H9 (cell line): ENCODE data around the gene RBPJ. TPM values are rescaled to one million over a fixed set of nuclear protein-coding genes. Genes with fewer than 3 reads are reported as not detected.

ENCODE experiments used
- DNase-seq: peaks from one replicate; pipeline ENCODE4 v3.0.0-alpha.2; 2017
- H2AFZ ChIP-seq: one replicate; pipeline ENCODE4 v1.6.1; 2013; ENCODE audit warnings: mild to moderate bottlenecking, low read length, control low read depth, moderate library complexity
- H2AK5ac ChIP-seq: 2 replicates; pipeline ENCODE4 v1.6.1; 2013; ENCODE audit warnings: low read length, control low read depth, mixed read lengths; ENCODE audit not compliant: insufficient read length
- H2BK120ac ChIP-seq: one replicate; pipeline ENCODE4 v1.6.1; 2013; ENCODE audit warnings: low read depth, mild to moderate bottlenecking, low read length, control low read depth, inconsistent platforms; ENCODE audit not compliant: poor library complexity, severe bottlenecking
- H2BK12ac ChIP-seq: 2 replicates; pipeline ENCODE4 v1.6.1; 2013; ENCODE audit warnings: low read length, control low read depth, mixed read lengths, low read depth; ENCODE audit not compliant: insufficient read length
- H2BK15ac ChIP-seq: 2 replicates; pipeline ENCODE4 v1.6.1; 2013; ENCODE audit warnings: low read depth, low read length, control low read depth
- H2BK20ac ChIP-seq: one replicate; pipeline ENCODE4 v1.6.1; 2013; ENCODE audit warnings: low read depth, mild to moderate bottlenecking, low read length, control low read depth, inconsistent platforms; ENCODE audit not compliant: poor library complexity, severe bottlenecking
- H2BK5ac ChIP-seq: 2 replicates; pipeline ENCODE4 v1.6.1; 2013; ENCODE audit warnings: low read length, control low read depth, mixed read lengths; ENCODE audit not compliant: insufficient read length
- H3K14ac ChIP-seq: 2 replicates; pipeline ENCODE4 v1.6.1; 2013; ENCODE audit warnings: low read length, control low read depth; ENCODE audit not compliant: insufficient read depth
- H3K18ac ChIP-seq: 2 replicates; pipeline ENCODE4 v1.6.1; 2013; ENCODE audit warnings: low read depth, mild to moderate bottlenecking, mixed read lengths, low read length, control low read depth; ENCODE audit not compliant: insufficient read length
- H3K23ac ChIP-seq: 2 replicates; pipeline ENCODE4 v1.6.1; 2013; ENCODE audit warnings: low read length, control low read depth, mixed read lengths, low read depth; ENCODE audit not compliant: insufficient read length
- H3K23me2 ChIP-seq: 2 replicates; pipeline ENCODE4 v1.6.1; 2013; ENCODE audit warnings: low read depth, mild to moderate bottlenecking, mixed read lengths, low read length, control low read depth; ENCODE audit not compliant: insufficient read length, poor library complexity, severe bottlenecking
- H3K27ac ChIP-seq: 2 replicates; pipeline ENCODE4 v1.5.1; 2013; ENCODE audit warnings: low read length, control low read depth, mixed read lengths, low read depth; ENCODE audit not compliant: insufficient read length
- H3K27me3 ChIP-seq: 2 replicates; pipeline ENCODE4 v1.6.1; 2013; ENCODE audit warnings: low read length, control low read depth, inconsistent platforms; ENCODE audit not compliant: insufficient read depth
- H3K4ac ChIP-seq: 2 replicates; pipeline ENCODE4 v1.6.1; 2013; ENCODE audit warnings: low read depth, mild to moderate bottlenecking, control low read depth, inconsistent platforms, low read length, moderate library complexity
- H3K4me1 ChIP-seq: 2 replicates; pipeline ENCODE4 v1.6.1; 2013; ENCODE audit warnings: low read length, control low read depth, inconsistent platforms; ENCODE audit not compliant: insufficient read depth
- H3K4me2 ChIP-seq: 2 replicates; pipeline ENCODE4 v1.6.1; 2013; ENCODE audit warnings: low read length, control low read depth, mixed read lengths; ENCODE audit not compliant: insufficient read length, insufficient read depth
- H3K56ac ChIP-seq: 2 replicates; pipeline ENCODE4 v1.6.1; 2013; ENCODE audit warnings: low read depth, mild to moderate bottlenecking, mixed read lengths, low read length, control low read depth; ENCODE audit not compliant: insufficient read length
- H3K79me1 ChIP-seq: 2 replicates; pipeline ENCODE4 v1.6.1; 2013; ENCODE audit warnings: low read depth, mild to moderate bottlenecking, moderate library complexity, low read length, control low read depth, inconsistent platforms; ENCODE audit not compliant: insufficient read depth, poor library complexity, severe bottlenecking
- H3K79me2 ChIP-seq: 2 replicates; pipeline ENCODE4 v1.6.1; 2013; ENCODE audit warnings: low read length, control low read depth, inconsistent platforms; ENCODE audit not compliant: insufficient read depth
- H3K9ac ChIP-seq: 2 replicates; pipeline ENCODE4 v1.6.1; 2013; ENCODE audit warnings: low read length, control low read depth, mixed read lengths; ENCODE audit not compliant: insufficient read length; ENCODE audit errors: extremely low read depth
- H3K9me3 ChIP-seq: one replicate; pipeline ENCODE4 v1.6.1; 2013; ENCODE audit warnings: low read depth, low read length, inconsistent platforms; ENCODE audit not compliant: control insufficient read depth
- H3T11ph ChIP-seq: one replicate; pipeline ENCODE4 v1.6.1; 2013; ENCODE audit warnings: mild to moderate bottlenecking, low read length, control low read depth, inconsistent platforms
- H4K20me1 ChIP-seq: one replicate; pipeline ENCODE4 v1.6.1; 2013; ENCODE audit not compliant: control insufficient read depth, insufficient read length, insufficient read depth
- H4K5ac ChIP-seq: 2 replicates; pipeline ENCODE4 v1.6.1; 2013; ENCODE audit warnings: low read depth, mild to moderate bottlenecking, mixed read lengths, low read length, control low read depth; ENCODE audit not compliant: insufficient read length
- H4K8ac ChIP-seq: replicated peaks from 2 replicates; pipeline ENCODE4 v1.6.1; 2013; ENCODE audit warnings: low read length, control low read depth, mixed read lengths, low read depth; ENCODE audit not compliant: insufficient read length
- H4K91ac ChIP-seq: 2 replicates; pipeline ENCODE4 v1.6.1; 2013; ENCODE audit warnings: low read depth, mild to moderate bottlenecking, moderate library complexity, mixed read lengths, low read length, control low read depth; ENCODE audit not compliant: insufficient read length
- H3K27ac Mint-ChIP-seq, 3 experiments: 2 replicates in 2 of 3; 3 replicates in 1 of 3; pipeline ENCODE4 v1.8.0; 2020 to 2021; ENCODE audit warnings: mixed read lengths in 3 of 3, mild to moderate bottlenecking in 1 of 3, moderate library complexity in 1 of 3
- H3K27me3 Mint-ChIP-seq: 2 replicates; pipeline ENCODE4 v1.8.0; 2021; ENCODE audit warnings: low read depth, mild to moderate bottlenecking, moderate library complexity, mixed read lengths
- H3K36me3 Mint-ChIP-seq, 3 experiments: 2 replicates in 2 of 3; 3 replicates in 1 of 3; pipeline ENCODE4 v1.8.0; 2020 to 2021; ENCODE audit warnings: low read depth in 3 of 3, mixed read lengths in 3 of 3; ENCODE audit not compliant: insufficient read depth in 1 of 3
- H3K4me1 Mint-ChIP-seq, 2 experiments: 2 replicates each; pipeline ENCODE4 v1.8.0; 2020; ENCODE audit warnings: mixed read lengths in 2 of 2
- H3K4me3 Mint-ChIP-seq, 2 experiments: 2 replicates in 1 of 2; 3 replicates in 1 of 2; pipeline ENCODE4 v1.8.0; 2020 to 2021; ENCODE audit warnings: mild to moderate bottlenecking in 2 of 2, mixed read lengths in 2 of 2, moderate library complexity in 1 of 2
- H3K9me3 Mint-ChIP-seq, 2 experiments: 2 replicates in 1 of 2; 3 replicates in 1 of 2; pipeline ENCODE4 v1.8.0; 2020; ENCODE audit warnings: mild to moderate bottlenecking in 2 of 2, mixed read lengths in 2 of 2, moderate library complexity in 1 of 2
- WGBS: extraction: QIAGEN DNeasy Blood & Tissue Kit; methylation state at CpG from one replicate; pipeline ENCODE4 v1.1.7; 2013; ENCODE audit warnings: missing lambda C conversion rate, low lambda C conversion rate, mixed read lengths; ENCODE audit not compliant: insufficient read length; ENCODE audit errors: extremely low coverage; 5-methylcytosine and 5-hydroxymethylcytosine counted together
- total RNA-seq: library from RNA; stranded (reverse); gene quantifications from 2 replicates; pipeline ENCODE4 v1.2.1, GENCODE V29; 2021
- TF ChIP-seq, protein P1 (sequence below): fragments of 200-600 bp; sonication (generic); conservative IDR thresholded peaks from 3 replicates; pipeline ENCODE4 v1.8.0; 2021; ENCODE audit warnings: antibody characterized with exemption, mild to moderate bottlenecking

RBPJ gene
- total RNA-seq, 1 experiment from 2014 or later: 166 TPM

DNA sequence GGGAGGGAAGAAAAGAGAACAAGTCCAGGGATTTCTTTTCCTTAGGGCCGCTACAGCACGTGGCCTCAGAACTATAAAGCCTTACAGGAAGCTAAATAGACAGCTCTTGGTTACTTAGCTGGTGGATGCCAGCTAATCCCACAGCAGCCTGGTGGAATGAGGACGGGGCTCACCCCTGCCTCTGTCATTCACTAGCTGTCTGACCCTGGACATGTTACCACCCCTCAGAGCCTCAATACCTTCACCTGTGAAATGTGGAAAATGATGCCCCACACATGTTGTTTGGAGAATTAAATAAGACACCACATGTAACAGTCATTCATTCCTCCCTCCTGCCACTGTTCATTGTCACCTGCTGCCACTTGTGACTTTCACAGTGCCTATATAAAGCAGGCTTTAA lies 153.7 kb downstream of the RBPJ start:
- no peak overlapping the region for H4K8ac ChIP-seq
- no peak overlapping the region for H2BK15ac ChIP-seq
- no peak overlapping the region for H2BK20ac ChIP-seq
- H3K56ac ChIP-seq: no peak overlapping the region
- no peak overlapping the region for H3T11ph ChIP-seq
- H2BK120ac ChIP-seq: no peak overlapping the region
- Mint-ChIP-seq H3K27me3 (no peaks in the 10 kb centered on the region; the same call in none of the 2 replicates), H3K9me3 (no peaks in the 10 kb centered on the region; a peak in 1 of 5 replicates), H3K4me1 (peaks cover 0 to 2% of the 10 kb centered on the region in 2 experiments; a peak in 1 of 4 replicates), H3K27ac (0 out of 7 replicates have a peak overlapping the region, but pooled peaks of 1 of the 3 experiments have one; percentile 24), H3K36me3 (no peaks in the 10 kb centered on the region), H3K4me3 (no peak overlapping the region)
- TF ChIP-seq, protein P1, sequence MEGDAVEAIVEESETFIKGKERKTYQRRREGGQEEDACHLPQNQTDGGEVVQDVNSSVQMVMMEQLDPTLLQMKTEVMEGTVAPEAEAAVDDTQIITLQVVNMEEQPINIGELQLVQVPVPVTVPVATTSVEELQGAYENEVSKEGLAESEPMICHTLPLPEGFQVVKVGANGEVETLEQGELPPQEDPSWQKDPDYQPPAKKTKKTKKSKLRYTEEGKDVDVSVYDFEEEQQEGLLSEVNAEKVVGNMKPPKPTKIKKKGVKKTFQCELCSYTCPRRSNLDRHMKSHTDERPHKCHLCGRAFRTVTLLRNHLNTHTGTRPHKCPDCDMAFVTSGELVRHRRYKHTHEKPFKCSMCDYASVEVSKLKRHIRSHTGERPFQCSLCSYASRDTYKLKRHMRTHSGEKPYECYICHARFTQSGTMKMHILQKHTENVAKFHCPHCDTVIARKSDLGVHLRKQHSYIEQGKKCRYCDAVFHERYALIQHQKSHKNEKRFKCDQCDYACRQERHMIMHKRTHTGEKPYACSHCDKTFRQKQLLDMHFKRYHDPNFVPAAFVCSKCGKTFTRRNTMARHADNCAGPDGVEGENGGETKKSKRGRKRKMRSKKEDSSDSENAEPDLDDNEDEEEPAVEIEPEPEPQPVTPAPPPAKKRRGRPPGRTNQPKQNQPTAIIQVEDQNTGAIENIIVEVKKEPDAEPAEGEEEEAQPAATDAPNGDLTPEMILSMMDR: no peak
- H2AFZ ChIP-seq: no peak overlapping the region
- H3K23ac ChIP-seq: no peak overlapping the region
- no peak overlapping the region for H4K91ac ChIP-seq
- H3K4me1 ChIP-seq: no peaks in the 10 kb centered on the region
- DNase-seq: no peak
- H3K27me3 ChIP-seq: no peaks in the 10 kb centered on the region
- no peak overlapping the region for H3K4me2 ChIP-seq
- H3K23me2 ChIP-seq: no peaks in the 10 kb centered on the region
- no peaks in the 10 kb centered on the region for H3K9me3 ChIP-seq
- no peak overlapping the region for H3K14ac ChIP-seq
- no peaks in the 10 kb centered on the region for H3K79me1 ChIP-seq
- no CpG with 5 or more reads among the region's 3 CpGs for WGBS
- H3K9ac ChIP-seq: no peak overlapping the region
- no peak overlapping the region for H3K27ac ChIP-seq
- no peaks in the 10 kb centered on the region for H4K20me1 ChIP-seq
- no peak overlapping the region for H4K5ac ChIP-seq
- no peak overlapping the region for H3K18ac ChIP-seq
- H2AK5ac ChIP-seq: no peak overlapping the region
- no peak overlapping the region for H2BK5ac ChIP-seq
- no peak overlapping the region for H2BK12ac ChIP-seq
- no peak overlapping the region for H3K4ac ChIP-seq
- no peaks in the 10 kb centered on the region for H3K79me2 ChIP-seq
